Gastrocnemius medialis (tissue), 4 donors: ENCODE data around the gene IRF6.

Experiments
- CTCF ChIP-seq, 5 experiments: fragments of 450-650 bp in 3 of 5; fragments of 200-600 bp in 2 of 5; sonication (generic) in 2 of 5; IDR thresholded peaks in 4 of 5; conservative IDR thresholded peaks in 1 of 5; 1 replicate in 4 of 5; 2 replicates in 1 of 5; pipeline ENCODE4 v1.5.1; 2016 to 2019; ENCODE audit warnings: antibody characterized with exemption in 5 of 5, mild to moderate bottlenecking in 3 of 5, moderate library complexity in 3 of 5
- POLR2A ChIP-seq, 2 donors: fragments of 450-650 bp; IDR thresholded peaks; one replicate each; pipeline ENCODE4 v1.6.1; 2017; ENCODE audit warnings: antibody characterized with exemption in 2 of 2, mild to moderate bottlenecking in 2 of 2, moderate library complexity in 2 of 2

GRCh38 chr1:209840611-209841010, 34.7 kb upstream of the IRF6 start:
- TF ChIP-seq CTCF (IDR thresholded peaks at IDR 0.05 in 4 of 5, conservative IDR thresholded peaks at IDR 0.05 in 1 of 5) (no peak), POLR2A (IDR thresholded peaks at IDR 0.05) (no peak)
